CD1c-positive myeloid dendritic cell (primary cell): Measurements from ENCODE around the gene GSG1.

Source experiments
- DNase-seq: peaks from one replicate; pipeline ENCODE4 v3.0.0-alpha.2; 2016; ENCODE audit errors: extremely low spot score

GSG1 gene

DNA sequence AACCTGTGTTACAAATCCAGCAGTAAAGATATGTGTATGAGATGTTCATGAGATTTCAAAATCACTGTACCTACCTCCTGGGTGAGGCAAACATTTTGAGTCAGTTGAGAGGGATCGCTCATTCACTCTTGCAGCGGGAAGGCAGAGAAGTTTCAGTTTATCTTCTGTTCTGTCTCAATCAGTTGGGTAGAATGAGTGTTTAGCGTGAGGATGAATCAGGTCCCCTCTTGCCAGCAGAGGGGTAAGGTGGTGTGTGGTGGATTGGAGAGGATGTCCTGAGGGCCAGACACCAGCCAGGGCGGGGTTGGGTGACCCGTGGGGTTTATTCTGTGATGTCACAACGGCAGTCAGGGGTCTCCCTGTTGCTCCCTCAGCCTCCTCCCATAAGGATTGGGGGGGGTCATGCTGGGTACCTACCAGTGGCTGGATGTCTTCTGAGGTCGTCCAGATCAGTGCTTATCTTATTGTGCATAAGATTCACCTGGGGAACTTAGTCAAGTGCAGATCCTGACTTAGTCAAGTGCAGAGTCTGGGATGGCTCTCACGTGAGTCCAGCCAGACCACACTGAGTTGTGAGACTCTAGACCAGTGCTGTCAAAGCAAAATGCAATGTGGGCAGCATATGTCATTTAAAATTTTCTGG lies at the start of gene GSG1:
Gene GSG1 (minus strand): TSS at position 277 of the 643 bp plus-strand sequence. CDS start 155 bp downstream, at position 122.
- DNase-seq, result peak; percentile 30

DNA sequence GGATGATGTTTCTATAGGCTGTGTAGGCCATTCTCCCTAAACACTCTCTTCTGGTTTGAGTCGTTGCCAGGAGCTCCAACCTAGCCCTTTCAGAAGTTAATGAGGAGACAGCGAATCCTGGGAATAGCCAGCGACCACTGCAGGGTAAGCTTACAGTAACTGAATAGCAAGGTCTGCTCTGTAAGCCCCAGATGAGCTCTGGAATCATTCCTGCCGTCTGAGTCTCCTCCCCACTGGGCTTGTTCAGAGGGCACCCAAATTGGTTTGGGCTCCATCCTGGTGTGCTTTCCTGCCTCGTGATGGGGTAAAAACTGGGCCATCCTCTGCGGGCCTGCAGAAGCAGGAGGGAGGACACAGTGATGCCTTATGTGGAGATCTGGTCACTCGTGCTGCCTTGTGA lies 49.7 kb upstream of the GSG1 start:
- DNase-seq, result no peak

DNA sequence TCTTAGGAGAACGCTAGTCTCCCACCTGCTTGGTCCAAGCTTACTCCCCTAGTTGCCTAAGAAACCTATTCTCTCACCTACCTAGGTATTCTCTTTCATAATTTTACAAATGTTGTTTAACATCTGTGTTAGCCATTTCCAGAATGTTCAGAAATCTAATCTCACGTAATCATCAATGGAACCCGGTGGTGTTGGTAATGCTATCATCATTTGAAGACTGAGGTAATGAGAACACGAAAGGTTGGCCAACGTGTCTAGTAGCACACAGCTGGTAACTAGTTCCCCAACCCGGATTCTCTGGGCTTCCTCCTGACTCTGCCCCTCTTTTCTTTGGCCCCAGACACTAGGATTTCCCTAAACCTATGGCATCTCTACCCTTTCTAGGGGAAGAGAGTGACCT lies 49.3 kb upstream of the GSG1 start:
- peak; percentile 21 for DNase-seq

- no peak for DNase-seq
Measured at GRCh38 chr12:13152281-13152680, 48.8 kb upstream of the GSG1 start.

DNA sequence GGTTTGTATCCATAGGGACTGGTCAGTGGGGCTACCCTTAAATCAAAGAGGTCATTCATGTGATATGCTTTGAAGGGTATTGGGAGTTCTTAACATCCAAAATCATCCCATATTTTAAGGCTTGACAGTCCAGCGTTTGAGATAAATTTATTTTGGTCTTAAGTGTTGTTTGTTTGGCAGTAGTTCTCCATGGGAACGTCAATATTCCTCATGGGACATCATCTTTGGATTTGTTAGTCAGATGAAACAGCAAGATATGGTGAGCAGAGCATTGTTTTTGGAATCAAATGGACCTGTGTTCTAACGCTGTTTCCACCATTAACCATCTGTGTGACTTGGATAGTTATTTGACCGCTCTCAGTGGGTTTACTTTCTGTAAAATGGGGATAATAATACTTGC lies 45.9 kb upstream of the GSG1 start:
- no peak for DNase-seq

DNA sequence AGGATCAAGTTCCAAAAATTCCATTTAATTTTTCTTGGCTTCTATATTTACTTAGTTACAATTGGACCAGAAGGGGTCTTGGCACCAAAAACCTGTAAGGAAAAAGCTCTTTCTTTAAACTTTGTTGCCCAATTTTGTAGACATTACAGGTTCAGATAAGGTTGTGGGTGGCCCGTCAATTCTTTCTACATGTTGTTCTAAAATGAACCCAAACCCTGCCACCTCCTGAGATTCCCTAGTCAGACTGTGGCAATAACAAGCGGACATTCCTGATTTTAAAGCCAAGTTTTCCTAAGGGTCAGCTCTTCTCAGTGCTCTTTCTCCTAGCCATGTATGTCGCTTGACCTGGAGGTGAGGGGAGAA lies 45.0 kb upstream of the GSG1 start:
- DNase-seq, result no peak

DNA sequence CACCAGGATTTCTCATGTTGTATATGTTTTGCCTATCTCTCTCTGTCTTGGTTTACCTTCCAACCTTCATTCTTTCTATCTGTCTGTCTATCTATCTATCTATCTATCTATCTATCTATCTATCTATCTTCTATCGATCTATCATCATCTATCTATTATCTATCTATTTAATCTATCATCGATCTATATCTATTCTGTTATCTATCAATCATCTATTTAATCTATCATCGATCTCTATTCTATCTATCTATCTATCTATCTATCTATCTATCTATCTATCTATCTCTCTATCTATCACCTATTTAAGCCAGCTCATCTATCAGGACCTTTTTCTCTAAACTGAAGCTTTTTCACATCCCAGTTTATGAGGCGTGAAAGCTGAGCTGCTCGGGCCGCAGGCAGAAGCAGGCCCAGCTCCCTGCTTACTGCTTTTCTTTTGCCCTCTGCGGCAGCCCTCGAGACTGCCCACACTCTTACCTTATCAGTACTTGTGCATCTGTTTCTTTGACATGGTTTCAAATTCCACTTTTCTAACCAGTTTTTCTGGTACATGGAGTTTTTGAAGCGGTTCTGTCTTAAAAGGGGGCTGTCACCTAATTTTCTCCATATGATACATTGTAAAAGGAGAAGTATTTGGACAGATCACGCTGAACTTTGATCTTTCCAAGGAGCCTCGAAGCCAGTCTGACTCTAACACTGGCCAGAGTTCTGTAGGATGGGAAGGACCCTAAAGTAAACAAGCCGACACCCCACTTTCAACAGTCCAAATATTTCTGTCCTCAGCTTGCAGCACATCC lies 44.4 kb upstream of the GSG1 start:
- no peak for DNase-seq

GRCh38 chr12:13146336-13146938 lies 43.0 kb upstream of the GSG1 start:
- no peak for DNase-seq

- peak; percentile 15 for DNase-seq
Measured at GRCh38 chr12:13144266-13144828, 40.9 kb upstream of the GSG1 start.

- DNase-seq, result peak; percentile 22
Measured at GRCh38 chr12:13142747-13143146, 39.3 kb upstream of the GSG1 start.

DNA sequence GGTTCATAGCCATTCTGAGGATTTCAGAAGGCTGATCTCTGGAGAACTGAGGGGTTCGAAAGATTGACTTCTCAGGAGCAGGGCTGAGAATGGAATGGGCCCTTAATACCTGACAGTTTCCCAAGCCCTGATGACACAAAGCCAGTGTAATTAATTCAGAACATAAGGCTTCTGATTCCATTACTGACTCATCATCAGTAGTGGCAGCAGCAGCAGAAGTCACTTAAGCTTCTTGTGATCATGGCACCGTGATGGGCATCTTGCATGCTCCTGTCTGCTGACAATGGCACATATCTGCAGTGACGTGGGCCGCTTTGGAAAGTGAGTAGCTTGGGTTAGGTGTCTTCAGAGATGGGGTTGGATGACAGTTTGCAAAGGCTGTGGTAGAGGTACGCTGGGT lies 38.2 kb upstream of the GSG1 start:
- DNase-seq, result no peak

DNA sequence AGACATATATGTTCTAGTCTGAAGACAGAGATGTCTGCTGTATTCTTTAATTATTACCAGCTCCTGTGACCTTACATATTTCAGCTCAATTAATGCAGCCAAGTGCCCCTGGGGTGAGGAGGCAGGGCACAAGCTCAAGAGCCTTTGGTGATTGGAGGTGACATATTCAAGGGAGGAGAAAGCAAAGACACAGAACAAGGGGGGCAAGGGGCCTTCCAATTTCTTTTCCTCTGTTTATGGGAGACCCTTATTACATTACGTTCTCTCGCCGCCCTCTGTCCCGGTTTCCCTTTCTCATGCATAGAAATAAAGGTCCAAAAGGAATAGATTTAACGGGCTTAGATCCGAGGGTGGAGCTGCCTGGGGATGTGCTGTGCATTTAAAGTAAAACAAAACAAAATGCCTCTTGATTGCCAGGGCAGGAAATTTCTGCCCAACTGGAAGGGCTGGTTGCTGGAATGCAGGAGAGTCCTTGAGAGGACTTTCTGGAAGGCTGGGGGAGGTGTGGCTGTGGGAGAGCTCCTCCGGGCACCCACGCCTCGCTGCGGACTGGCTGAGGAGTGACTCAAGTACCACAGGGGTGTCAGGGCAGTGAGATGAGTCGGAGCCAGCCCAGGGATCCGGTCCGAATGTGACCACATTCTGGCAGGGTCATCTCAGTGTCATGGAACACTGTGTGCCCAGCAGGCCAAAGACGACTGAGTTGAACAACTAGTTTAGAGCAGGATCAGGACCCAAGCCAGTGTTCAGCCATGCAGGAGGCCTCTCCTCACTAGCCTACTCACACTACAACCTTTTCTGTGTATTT lies 32.1 kb upstream of the GSG1 start:
- DNase-seq, result no peak

DNA sequence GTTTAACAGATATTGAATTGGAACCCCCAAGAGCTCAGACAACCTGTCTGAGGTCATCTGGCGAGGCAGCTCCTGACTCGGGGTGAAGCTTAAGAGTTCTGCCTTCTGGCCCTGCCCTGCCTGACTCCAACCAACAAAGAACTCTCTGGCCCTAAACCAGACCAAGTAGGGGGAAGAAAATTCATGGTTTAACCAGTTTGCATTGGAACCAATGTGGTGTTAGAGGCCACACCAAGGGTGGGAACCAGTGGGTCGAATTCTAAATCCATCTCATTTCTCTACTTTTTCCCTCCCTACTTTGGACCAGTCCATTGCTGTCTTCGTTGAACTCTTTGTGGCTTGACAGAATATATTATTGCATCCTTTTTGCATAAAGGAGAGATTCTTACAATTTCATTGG lies 30.4 kb upstream of the GSG1 start:
- no peak for DNase-seq

- DNase-seq, result no peak
Measured at GRCh38 chr12:13130981-13131380, 27.5 kb upstream of the GSG1 start.

- DNase-seq, result no peak
Measured at GRCh38 chr12:13128291-13128965, 25.0 kb upstream of the GSG1 start.

DNA sequence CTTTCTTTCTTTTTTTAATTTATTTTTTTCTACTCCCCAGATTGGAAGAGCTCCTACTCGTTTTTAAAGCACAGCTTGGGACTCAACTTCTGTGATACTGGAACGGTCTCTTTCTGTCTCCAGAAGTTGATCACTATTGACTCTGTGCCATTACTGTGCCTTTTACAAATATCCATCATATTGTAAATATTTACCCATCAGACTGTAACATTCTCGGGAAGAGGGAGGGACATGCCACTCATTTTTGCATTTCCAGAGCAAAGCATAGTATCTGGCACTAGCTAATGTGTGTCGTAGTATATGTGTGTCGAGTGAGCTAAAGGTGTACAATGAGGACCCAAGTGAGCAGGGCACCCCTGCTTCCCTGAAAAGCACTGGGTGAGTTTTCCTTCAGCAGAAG lies 24.0 kb upstream of the GSG1 start:
- no peak for DNase-seq

GRCh38 chr12:13126494-13126893 lies 23.0 kb upstream of the GSG1 start:
- DNase-seq, result no peak

GRCh38 chr12:13125996-13126395 lies 22.5 kb upstream of the GSG1 start:
- no peak for DNase-seq

DNA sequence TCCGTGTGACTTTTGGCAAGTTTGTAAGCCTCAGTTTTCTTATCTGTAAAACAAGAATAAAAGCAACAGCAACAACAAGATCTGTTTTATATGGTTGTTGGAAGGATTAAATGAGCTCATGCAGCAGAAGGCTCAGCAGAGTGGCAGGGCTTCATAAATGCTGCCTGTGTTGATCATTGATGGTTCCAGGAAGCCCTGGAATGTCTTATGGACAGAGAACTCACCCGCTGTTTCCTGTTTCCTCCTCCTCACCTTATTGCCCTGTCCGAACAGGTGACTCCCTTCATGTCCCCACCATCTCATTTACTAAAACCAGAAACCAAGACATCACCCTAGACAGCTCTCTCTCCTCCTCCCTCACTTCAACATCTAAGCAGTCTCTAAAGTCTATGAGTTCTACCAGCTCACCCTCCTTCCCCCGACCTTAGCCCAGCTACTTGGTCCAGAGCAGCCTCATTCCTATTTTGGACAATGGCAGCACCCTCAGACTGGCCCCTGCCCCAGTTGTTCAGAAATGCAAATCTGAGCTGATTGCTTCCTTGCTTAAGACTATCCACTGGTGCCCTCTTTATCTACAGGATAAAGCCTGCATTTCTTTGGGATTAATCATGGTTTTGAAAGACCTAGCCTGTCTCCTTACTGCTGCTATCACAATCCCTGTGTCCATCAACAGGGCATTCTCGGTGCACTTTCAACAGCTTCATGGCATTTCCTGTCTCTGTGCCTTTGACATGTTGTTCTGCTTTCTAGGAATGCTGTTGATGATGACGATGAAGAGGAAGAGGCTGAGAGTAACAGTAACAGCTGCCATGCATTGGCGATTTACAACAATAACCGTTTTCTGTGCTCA lies 21.4 kb upstream of the GSG1 start:
- no peak for DNase-seq

- DNase-seq, result no peak
Measured at GRCh38 chr12:13121568-13121967, 18.1 kb upstream of the GSG1 start.
